ENCODE results near the gene ZNF221.
"Not testable (repeated sequence)": the region's sequence is repeated elsewhere in the genome, so short reads cannot be mapped to it uniquely, and the experiment has no call there.

ZNF221 gene

GRCh38 chr19:43950834-43951645 is at the start of gene ZNF221:
Gene ZNF221, plus strand, starts transcription at chr19:43951228. Its CDS starts 11,499 bp downstream, at chr19:43962727.
- DNase-seq, result peak; percentile 98

DNA sequence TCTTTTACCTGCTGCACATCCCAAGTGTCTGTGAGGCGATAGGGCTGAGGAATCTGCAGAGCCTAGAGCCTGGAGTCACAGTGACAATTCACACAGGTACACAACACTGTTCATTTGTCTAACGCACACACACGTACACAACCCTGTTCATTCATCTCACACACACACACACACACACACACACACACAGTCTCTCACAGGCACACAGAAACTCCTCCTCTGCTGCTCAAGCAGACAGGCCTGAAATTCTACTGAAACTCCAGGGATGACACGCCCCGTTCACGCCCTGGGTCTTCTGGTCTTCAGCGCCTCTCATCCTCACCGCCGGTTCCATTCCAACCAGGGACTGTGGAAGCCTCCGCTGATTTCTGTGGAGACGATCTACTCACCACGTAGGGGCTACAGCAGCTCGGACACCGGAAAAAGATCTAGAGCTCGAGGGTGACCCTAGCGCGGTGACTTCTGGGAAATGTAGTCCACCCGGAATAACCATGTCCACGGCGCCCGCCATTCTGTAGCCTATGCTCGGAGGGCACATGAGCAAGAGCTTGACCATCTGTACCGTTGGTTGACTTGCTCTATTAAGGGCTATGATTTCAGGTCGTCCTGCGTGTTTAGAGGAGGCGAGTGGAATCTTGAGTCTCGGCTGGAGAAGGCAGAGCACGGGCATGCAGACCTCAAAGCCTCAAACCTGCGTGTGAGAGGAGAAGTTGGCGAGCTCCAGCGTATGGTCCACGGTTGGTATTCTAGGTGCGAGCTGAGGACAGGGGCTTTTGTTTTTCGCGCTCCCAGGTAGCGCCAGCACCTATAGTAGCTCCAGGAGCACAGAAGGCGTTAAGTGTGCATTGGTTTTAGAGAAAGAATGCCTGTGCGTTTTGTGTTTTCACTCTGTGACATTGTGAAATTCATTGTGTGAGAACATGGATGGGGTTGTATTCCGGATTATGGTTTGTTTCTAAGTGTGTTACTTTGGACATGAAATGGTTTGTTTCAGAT is 49.3 kb upstream of the ZNF221 start:
- peak; percentile 78 for DNase-seq

- DNase-seq, result no peak
Observed at GRCh38 chr19:43902399-43902798, 48.6 kb upstream of the ZNF221 start.

GRCh38 chr19:43905897-43906296 is 45.1 kb upstream of the ZNF221 start:
- DNase-seq, result no peak

DNA sequence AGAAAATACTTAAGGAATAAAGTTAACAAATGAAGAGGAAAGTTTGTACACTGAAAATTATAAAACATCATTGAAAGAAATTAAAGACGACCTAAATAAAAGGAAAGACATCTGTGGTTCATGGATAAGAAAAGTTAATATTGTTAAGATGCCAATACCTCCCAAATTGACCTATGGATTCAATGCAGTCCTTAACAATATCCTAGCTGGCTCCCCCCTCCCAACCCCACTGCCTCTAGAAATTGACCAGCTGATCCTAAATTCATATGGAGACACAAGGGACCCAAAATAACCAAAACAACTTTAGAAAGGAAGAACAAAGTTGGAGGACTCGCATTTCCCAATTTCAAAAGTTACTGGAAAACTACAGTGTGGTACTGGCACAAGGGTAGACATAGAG is 44.3 kb upstream of the ZNF221 start:
- DNase-seq, result no peak

- no peak for DNase-seq
Observed at GRCh38 chr19:43908659-43909058, 42.4 kb upstream of the ZNF221 start.

DNA sequence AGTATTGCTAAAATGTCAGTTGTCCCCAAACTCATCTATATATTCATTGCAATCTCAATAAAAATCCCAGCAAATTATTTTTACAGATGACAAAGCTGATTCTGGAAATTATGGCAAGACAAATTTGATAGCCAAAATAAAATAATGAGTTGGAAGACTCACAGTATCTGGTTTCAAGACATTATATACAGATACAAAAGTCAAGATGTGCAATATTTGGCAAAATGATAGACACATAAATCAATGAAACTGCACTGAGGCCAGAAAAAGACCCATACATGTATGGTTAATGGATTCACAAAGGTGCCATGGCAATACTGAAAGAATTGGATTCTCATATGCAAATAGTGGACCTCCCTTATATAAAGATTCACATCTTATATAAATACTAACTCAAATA is 40.1 kb upstream of the ZNF221 start:
- no peak for DNase-seq

- no peak for DNase-seq
Observed at GRCh38 chr19:43913383-43913782, 37.6 kb upstream of the ZNF221 start.

GRCh38 chr19:43914051-43914450 is 37.0 kb upstream of the ZNF221 start:
- DNase-seq, result no peak

- no peak for DNase-seq
Observed at GRCh38 chr19:43923875-43924274, 27.2 kb upstream of the ZNF221 start.

DNA sequence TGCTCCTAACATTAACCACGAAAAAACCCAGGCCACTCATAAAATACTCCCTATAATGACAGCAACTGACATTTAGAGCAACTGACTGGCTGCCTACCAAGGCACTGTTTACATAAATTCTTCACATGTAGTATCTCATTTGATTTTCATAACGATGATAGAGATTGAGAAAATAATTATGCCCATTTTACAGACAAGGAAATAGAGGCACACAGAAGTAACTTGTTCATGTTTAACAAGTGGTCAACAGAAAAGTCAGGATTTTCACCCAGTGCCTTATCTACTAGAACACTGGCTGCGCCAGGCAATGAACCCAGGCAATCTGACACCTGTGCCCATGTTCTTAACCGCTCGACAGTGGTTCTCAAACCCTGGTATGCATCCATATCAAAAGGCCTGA is 22.2 kb upstream of the ZNF221 start:
- no peak for DNase-seq

- DNase-seq, result peak; percentile 32
Observed at GRCh38 chr19:43934055-43934984, 16.7 kb upstream of the ZNF221 start.

GRCh38 chr19:43934985-43935708 is 15.9 kb upstream of the ZNF221 start, which contains the start of gene ZNF45:
Gene ZNF45, minus strand, starts transcription at chr19:43935282. Its CDS starts 13,097 bp downstream, at chr19:43922185.
- DNase-seq, result peak; percentile 95

DNA sequence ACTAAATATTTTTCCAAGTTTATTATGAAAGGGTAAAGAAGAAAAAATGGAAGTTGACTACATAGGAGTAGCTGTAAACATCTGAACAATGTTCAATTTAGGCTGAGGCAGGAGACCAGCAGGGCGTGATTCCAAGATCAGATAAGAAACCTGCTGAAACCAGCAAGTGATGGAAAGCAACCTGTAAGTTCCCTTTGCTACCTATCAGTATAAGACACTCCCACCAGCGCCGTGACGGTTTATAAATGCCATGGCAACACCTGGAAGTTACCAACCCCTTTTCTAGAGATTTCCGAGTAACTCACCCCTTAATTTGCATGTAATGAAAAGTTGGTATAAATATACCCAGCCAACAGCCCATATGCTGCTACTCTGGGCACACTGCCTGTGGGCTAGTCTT is 14.8 kb upstream of the ZNF221 start:
- DNase-seq, result no peak

GRCh38 chr19:43939557-43940260 is 11.3 kb upstream of the ZNF221 start:
- no peak for DNase-seq

DNA sequence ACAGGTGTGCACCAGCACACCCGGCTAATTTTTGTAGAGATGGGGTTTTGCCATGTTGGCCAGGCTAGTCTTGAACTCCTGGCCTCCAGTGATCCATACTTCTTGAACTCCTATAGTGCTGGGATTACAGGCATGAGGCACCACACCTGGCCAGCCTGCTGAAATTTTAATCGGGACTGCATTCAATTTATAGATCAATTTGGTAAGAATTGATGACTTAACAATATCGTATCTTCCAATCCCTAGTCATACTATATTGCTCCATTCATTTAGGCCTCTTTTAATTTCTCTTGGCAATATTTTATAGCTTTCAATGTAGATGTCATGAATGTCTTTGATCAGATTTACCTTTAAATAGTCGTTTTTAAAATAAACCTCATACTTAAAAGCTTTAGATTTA is 10.3 kb upstream of the ZNF221 start:
- DNase-seq, result no peak

GRCh38 chr19:43941209-43941608 is 9.8 kb upstream of the ZNF221 start:
- no peak for DNase-seq

DNA sequence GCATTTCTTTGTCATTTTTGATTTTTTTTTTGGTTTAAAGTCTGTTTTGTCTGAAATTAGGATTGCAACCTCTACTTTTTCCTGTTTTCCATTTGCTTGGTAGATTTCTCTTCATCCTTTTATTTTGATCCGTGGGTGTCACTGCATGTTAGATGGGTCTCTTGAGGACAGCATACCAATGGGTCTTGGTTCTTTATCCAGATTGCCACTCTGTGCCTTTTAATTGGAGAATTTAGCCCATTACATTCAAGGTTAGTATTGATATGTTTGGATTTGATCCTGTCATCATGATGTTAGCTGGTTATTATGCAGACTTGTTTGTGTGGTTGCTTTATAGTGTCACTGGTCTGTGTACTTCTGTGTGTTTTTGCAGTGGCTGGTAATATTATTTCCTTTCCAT is 3.6 kb upstream of the ZNF221 start:
- not testable (repeated sequence) for DNase-seq

GRCh38 chr19:43949803-43950202 is 1.2 kb upstream of the ZNF221 start:
- not testable (repeated sequence) for DNase-seq

DNA sequence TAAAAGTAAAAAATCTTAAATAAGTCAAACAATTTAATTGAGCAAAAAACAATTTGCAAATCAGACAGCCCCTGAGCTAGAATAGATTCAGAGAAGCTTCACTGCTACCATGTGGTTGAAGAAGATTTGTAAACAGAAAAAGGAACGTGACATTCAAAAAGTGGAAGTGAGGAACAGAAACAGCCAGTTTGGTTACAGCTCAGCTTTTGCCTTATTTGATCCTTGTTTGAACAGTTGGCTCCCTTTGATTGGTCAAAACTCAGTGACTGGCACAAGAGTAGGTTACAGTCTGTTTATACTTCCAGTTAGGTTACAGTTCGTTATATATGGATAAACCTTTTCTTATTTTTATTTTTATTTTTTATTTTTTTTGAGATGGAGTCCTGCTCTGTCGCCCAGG is 5.8 kb downstream of the ZNF221 start:
- no peak for DNase-seq

DNA sequence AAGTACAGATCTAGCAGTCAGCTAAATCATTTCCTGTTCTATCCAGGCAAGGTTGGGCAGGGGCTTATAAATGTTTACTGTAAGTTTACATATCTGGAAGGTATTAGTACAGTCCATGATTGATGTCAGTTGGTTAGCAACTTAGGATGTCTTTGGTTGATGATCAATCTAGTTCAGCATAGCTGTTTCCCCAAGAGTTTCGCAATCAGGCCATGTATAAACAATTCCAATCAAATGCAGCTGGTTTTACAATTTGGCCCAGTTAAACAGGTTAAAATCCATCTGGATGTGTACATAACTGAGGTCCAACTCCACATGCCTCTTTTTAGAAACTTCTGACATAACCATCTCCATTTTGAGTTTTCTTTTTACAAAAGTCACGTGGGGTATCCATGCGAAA is 6.9 kb downstream of the ZNF221 start:
- no peak for DNase-seq
